ENCODE results near the gene MMP1. TPM values are rescaled to one million over a fixed set of nuclear protein-coding genes. Genes with fewer than 3 reads are reported as not detected.

Gene MMP1
- total RNA-seq, 1 experiment from 2014 or later = not detected

- no peak overlapping the region for H3K23ac ChIP-seq (ENCODE audit: insufficient read length, low read depth, low read length)
- H3K4ac ChIP-seq (ENCODE audit: low read depth, low read length) = no peak overlapping the region
- no peak overlapping the region for H3K9ac ChIP-seq (ENCODE audit: extremely low read depth, insufficient read length, low read length)
- H2BK20ac ChIP-seq (ENCODE audit: low read depth, low read length, poor library complexity, severe bottlenecking) = no peak overlapping the region
- no peaks in the 10 kb centered on the region for H3K36me3 Mint-ChIP-seq (ENCODE audit: insufficient read depth in 1 of 3, low read depth in 3 of 3)
- H2AFZ ChIP-seq (ENCODE audit: low read length) = no peak overlapping the region
- no peak overlapping the region for H2BK12ac ChIP-seq (ENCODE audit: insufficient read length, low read depth, low read length)
- H3K56ac ChIP-seq (ENCODE audit: insufficient read length, low read depth, low read length) = no peak overlapping the region
- H3K18ac ChIP-seq (ENCODE audit: insufficient read length, low read depth, low read length) = no peak overlapping the region
- H3K23me2 ChIP-seq (ENCODE audit: insufficient read length, low read depth, low read length, poor library complexity, severe bottlenecking) = no peaks in the 10 kb centered on the region
- no peaks in the 10 kb centered on the region for H3K79me1 ChIP-seq (ENCODE audit: insufficient read depth, low read depth, low read length, poor library complexity, severe bottlenecking)
- TF ChIP-seq CTCF (conservative IDR thresholded peaks at IDR 0.05) = no peak
- no peaks in the 10 kb centered on the region for H3K79me2 ChIP-seq (ENCODE audit: insufficient read depth, low read length)
- no peak for DNase-seq
- H3K4me2 ChIP-seq (ENCODE audit: insufficient read depth, insufficient read length, low read length) = no peak overlapping the region
- no peak overlapping the region for H3K4me3 Mint-ChIP-seq
- H2BK5ac ChIP-seq (ENCODE audit: insufficient read length, low read length) = no peak overlapping the region
- no peak overlapping the region for H2BK15ac ChIP-seq (ENCODE audit: low read depth, low read length)
- no peaks in the 10 kb centered on the region for H3K27me3 ChIP-seq (ENCODE audit: insufficient read depth, low read length)
- no peak overlapping the region for H4K8ac ChIP-seq (replicated peaks; ENCODE audit: insufficient read length, low read depth, low read length)
- H3K4me1 Mint-ChIP-seq = peaks cover 2 to 3% of the 10 kb centered on the region in 2 experiments; a peak in 2 of 4 replicates
- H3K14ac ChIP-seq (ENCODE audit: insufficient read depth, low read length) = no peak overlapping the region
- H3K4me1 ChIP-seq (ENCODE audit: insufficient read depth, low read length) = no peaks in the 10 kb centered on the region; the same call in 1 of the 2 replicates
- no peaks in the 10 kb centered on the region for H3K9me3 ChIP-seq (ENCODE audit: control insufficient read depth, low read depth, low read length)
- no peak overlapping the region for H4K91ac ChIP-seq (ENCODE audit: insufficient read length, low read depth, low read length)
- H3K27ac Mint-ChIP-seq = no peak overlapping the region
- H3K27me3 Mint-ChIP-seq (ENCODE audit: low read depth) = no peaks in the 10 kb centered on the region
- no peak overlapping the region for H3T11ph ChIP-seq (ENCODE audit: low read length)
- no CpG with 5 or more reads among the region's 3 CpGs for WGBS (ENCODE audit: extremely low coverage, insufficient read length, low lambda C conversion rate)
- no peaks in the 10 kb centered on the region for H3K9me3 Mint-ChIP-seq
- H2BK120ac ChIP-seq (ENCODE audit: low read depth, low read length, poor library complexity, severe bottlenecking) = no peak overlapping the region
- no peak overlapping the region for H3K27ac ChIP-seq (ENCODE audit: insufficient read length, low read depth, low read length)
- H4K20me1 ChIP-seq (ENCODE audit: control insufficient read depth, insufficient read depth, insufficient read length) = no peaks in the 10 kb centered on the region
- H4K5ac ChIP-seq (ENCODE audit: insufficient read length, low read depth, low read length) = no peak overlapping the region
- H2AK5ac ChIP-seq (ENCODE audit: insufficient read length, low read length) = no peak overlapping the region
Observed at GRCh38 chr11:102846292-102846691, 48.3 kb upstream of the MMP1 start.
